Endodermal cell (in vitro differentiated cells): Measurements from ENCODE around the gene ATG16L1. TPM values are rescaled to one million over a fixed set of nuclear protein-coding genes. Genes with fewer than 3 reads are reported as not detected.

Experiments
- DNase-seq: peaks from one replicate; pipeline ENCODE4 v3.0.0-alpha.2; 2017
- H3K27ac ChIP-seq: 2 replicates; pipeline ENCODE4 v1.5.1; 2013; ENCODE audit warnings: mild to moderate bottlenecking, low read depth, low read length, moderate library complexity
- H3K27me3 ChIP-seq: 2 replicates; pipeline ENCODE4 v1.6.1; 2013; ENCODE audit warnings: mild to moderate bottlenecking, low read length, moderate library complexity; ENCODE audit not compliant: insufficient read depth, control insufficient read depth, poor library complexity, severe bottlenecking
- H3K36me3 ChIP-seq: 2 replicates; pipeline ENCODE4 v1.7.0; 2013; ENCODE audit warnings: mild to moderate bottlenecking, low read length, moderate library complexity; ENCODE audit not compliant: control insufficient read depth, insufficient read depth
- H3K4me1 ChIP-seq: one replicate; pipeline ENCODE4 v1.7.0; 2013; ENCODE audit warnings: low read length; ENCODE audit not compliant: control insufficient read depth, insufficient read depth
- H3K4me3 ChIP-seq: 2 replicates; pipeline ENCODE4 v1.5.1; 2013; ENCODE audit warnings: mild to moderate bottlenecking, low read length, moderate library complexity
- H3K9ac ChIP-seq: 2 replicates; pipeline ENCODE4 v1.6.1; 2013; ENCODE audit warnings: mild to moderate bottlenecking, low read length, moderate library complexity; ENCODE audit not compliant: poor library complexity, severe bottlenecking; ENCODE audit errors: extremely low read depth
- H3K9me3 ChIP-seq: 2 replicates; pipeline ENCODE4 v1.6.1; 2013; ENCODE audit warnings: mild to moderate bottlenecking, low read length, moderate library complexity; ENCODE audit not compliant: control insufficient read depth
- H3K27ac Mint-ChIP-seq: 2 replicates; pipeline ENCODE4 v1.8.0; 2020; ENCODE audit warnings: mixed read lengths
- H3K27me3 Mint-ChIP-seq: 2 replicates; pipeline ENCODE4 v1.8.0; 2021; ENCODE audit warnings: mild to moderate bottlenecking, mixed read lengths; ENCODE audit not compliant: insufficient read depth
- H3K36me3 Mint-ChIP-seq: 2 replicates; pipeline ENCODE4 v1.8.0; 2020; ENCODE audit warnings: low read depth, mixed read lengths
- H3K4me1 Mint-ChIP-seq: 2 replicates; pipeline ENCODE4 v1.8.0; 2020; ENCODE audit warnings: mixed read lengths
- H3K4me3 Mint-ChIP-seq: 2 replicates; pipeline ENCODE4 v1.8.0; 2020; ENCODE audit warnings: mild to moderate bottlenecking, moderate library complexity, mixed read lengths
- H3K9me3 Mint-ChIP-seq: 2 replicates; pipeline ENCODE4 v1.8.0; 2020; ENCODE audit warnings: mild to moderate bottlenecking, mixed read lengths
- WGBS, 2 experiments: methylation state at CpG; one replicate each; pipeline versions ENCODE4 v1.1.5 to v1.1.7; 2013; ENCODE audit warnings: missing lambda C conversion rate in 2 of 2, mixed read lengths in 1 of 2; ENCODE audit not compliant: insufficient coverage in 1 of 2, insufficient read length in 1 of 2; 5-methylcytosine and 5-hydroxymethylcytosine counted together
- total RNA-seq, 2 donors: library from RNA; stranded (reverse); fragmentation: NEBNext Ultra II Directional in 1 of 2; extraction: Animal tissue kit (Norgen Biotek cat#: 25700) in 1 of 2; gene quantifications; 2 replicates in 1 of 2; 3 replicates in 1 of 2; pipeline ENCODE4 v1.2.1, GENCODE V29; 2021
- TF ChIP-seq, protein P1 (sequence below): fragments of 200-600 bp; sonication (generic); conservative IDR thresholded peaks from 2 replicates; pipeline ENCODE4 v1.5.0; 2021; ENCODE audit warnings: antibody characterized with exemption, mild to moderate bottlenecking

ATG16L1 gene
- total RNA-seq, 2 donors from 2014 or later = 29.6 to 31.6 TPM

DNA sequence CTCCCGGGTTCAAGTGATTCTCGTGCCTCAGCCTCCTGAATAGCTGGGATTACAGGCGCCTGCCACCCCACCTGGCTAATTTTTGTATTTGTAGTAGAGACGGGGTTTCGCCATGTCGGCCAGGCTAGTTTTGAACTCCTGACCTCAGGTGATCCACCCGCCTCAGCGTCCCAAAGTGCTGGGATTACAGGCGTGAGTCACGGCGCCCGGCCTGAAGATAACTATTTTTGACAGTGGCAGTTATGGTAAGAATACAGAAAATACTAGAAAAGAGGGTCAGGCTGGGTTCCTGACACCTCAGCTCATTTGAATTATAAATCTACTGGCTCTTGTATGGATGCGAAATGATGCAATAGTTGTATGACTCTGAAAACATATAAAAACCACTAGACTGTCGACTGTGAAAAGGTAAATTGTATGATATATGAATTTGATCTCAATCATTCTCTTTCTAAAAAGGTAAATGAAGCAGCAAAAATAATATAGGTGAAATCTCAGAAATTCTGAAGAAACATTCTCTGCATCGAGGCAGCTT is 91.8 kb downstream of the ATG16L1 start:
- peaks cover 6% of the 10 kb centered on the region for H3K9me3 ChIP-seq
- Mint-ChIP-seq H3K36me3 (no peaks in the 10 kb centered on the region), H3K9me3 (peaks cover 6% of the 10 kb centered on the region), H3K27me3 (peaks cover 10% of the 10 kb centered on the region), H3K27ac (no peak overlapping the region), H3K4me3 (no peak overlapping the region), H3K4me1 (peaks cover 12% of the 10 kb centered on the region)
- no peak overlapping the region for H3K4me3 ChIP-seq
- no peak for DNase-seq
- TF ChIP-seq, protein P1, sequence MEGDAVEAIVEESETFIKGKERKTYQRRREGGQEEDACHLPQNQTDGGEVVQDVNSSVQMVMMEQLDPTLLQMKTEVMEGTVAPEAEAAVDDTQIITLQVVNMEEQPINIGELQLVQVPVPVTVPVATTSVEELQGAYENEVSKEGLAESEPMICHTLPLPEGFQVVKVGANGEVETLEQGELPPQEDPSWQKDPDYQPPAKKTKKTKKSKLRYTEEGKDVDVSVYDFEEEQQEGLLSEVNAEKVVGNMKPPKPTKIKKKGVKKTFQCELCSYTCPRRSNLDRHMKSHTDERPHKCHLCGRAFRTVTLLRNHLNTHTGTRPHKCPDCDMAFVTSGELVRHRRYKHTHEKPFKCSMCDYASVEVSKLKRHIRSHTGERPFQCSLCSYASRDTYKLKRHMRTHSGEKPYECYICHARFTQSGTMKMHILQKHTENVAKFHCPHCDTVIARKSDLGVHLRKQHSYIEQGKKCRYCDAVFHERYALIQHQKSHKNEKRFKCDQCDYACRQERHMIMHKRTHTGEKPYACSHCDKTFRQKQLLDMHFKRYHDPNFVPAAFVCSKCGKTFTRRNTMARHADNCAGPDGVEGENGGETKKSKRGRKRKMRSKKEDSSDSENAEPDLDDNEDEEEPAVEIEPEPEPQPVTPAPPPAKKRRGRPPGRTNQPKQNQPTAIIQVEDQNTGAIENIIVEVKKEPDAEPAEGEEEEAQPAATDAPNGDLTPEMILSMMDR = no peak
- H3K9ac ChIP-seq = no peak overlapping the region
- no peak overlapping the region for H3K27ac ChIP-seq
- WGBS, 2 experiments = 85 to 94% methylated on average over 11 to 15 of the region's 15 CpGs
- no peaks in the 10 kb centered on the region for H3K4me1 ChIP-seq
- no peaks in the 10 kb centered on the region for H3K36me3 ChIP-seq
- peaks cover 6% of the 10 kb centered on the region for H3K27me3 ChIP-seq

Other genes starting within 250 kb of the ATG16L1 start
- gene NGEF, start 238.4 kb upstream of the ATG16L1 start, total RNA-seq = 1 to 10 TPM; 1.8 to 2.9 TPM
- not detected for gene NEU2, start 219.0 kb upstream of the ATG16L1 start, total RNA-seq
- gene INPP5D, start 191.3 kb upstream of the ATG16L1 start, total RNA-seq = 1 to 10 TPM in 1 of 2 donors, under 1 TPM in 1; 0.66 to 3.0 TPM
- not detected for gene SAG, start 56.1 kb downstream of the ATG16L1 start, total RNA-seq
- 10 to 100 TPM; 39.2 to 46.9 TPM for gene DGKD, start 102.8 kb downstream of the ATG16L1 start, total RNA-seq